Muscle of leg (tissue), 11 donors: Measurements from ENCODE around the gene STRN4. TPM values are rescaled to one million over a fixed set of nuclear protein-coding genes. Genes with fewer than 3 reads are reported as not detected.

Experiments used
- DNase-seq: peaks from one replicate; pipeline ENCODE4 v3.0.0; 2013
- H3K27ac ChIP-seq: one replicate; pipeline ENCODE4 v1.5.1; 2013; ENCODE audit warnings: mild to moderate bottlenecking, low read length, control low read depth
- H3K27me3 ChIP-seq: one replicate; pipeline ENCODE4 v1.6.1; 2013; ENCODE audit warnings: low read length; ENCODE audit not compliant: control insufficient read depth, insufficient read depth
- H3K36me3 ChIP-seq: one replicate; pipeline ENCODE4 v1.6.1; 2013; ENCODE audit warnings: low read length; ENCODE audit not compliant: control insufficient read depth, insufficient read depth
- H3K4me1 ChIP-seq: one replicate; pipeline ENCODE4 v1.6.1; 2013; ENCODE audit warnings: low read length; ENCODE audit not compliant: control insufficient read depth, insufficient read depth
- H3K4me3 ChIP-seq: one replicate; pipeline ENCODE4 v1.5.1; 2013; ENCODE audit warnings: low read length, control low read depth
- H3K9me3 ChIP-seq: replicated peaks from 2 replicates; pipeline ENCODE4 v1.6.1; 2013; ENCODE audit warnings: low read depth, low read length; ENCODE audit not compliant: control insufficient read depth
- WGBS: methylation state at CpG from one replicate; pipeline ENCODE4 v1.1.5; 2013; ENCODE audit warnings: missing lambda C conversion rate; ENCODE audit not compliant: insufficient coverage; 5-methylcytosine and 5-hydroxymethylcytosine counted together
- polyA plus RNA-seq, 8 donors: library from polyadenylated mRNA; unstranded; fragments of 120-200 nt; gene quantifications; one replicate each; pipeline versions ENCODE4 v1.2.1 to v1.2.3, GENCODE V29; 2013; ENCODE audit warnings: inconsistent platforms in 1 of 8, low replicate concordance in 1 of 8; ENCODE audit not compliant: insufficient read length in 8 of 8, insufficient read depth in 1 of 8
- total RNA-seq: library from RNA; stranded (reverse); fragments of 120-200 nt; gene quantifications from one replicate; pipeline ENCODE4 v1.2.4, GENCODE V29; 2013

Gene STRN4
- total and polyA plus RNA-seq, 9 donors = 35.2 to 66.0 (median 55.7) TPM

DNA sequence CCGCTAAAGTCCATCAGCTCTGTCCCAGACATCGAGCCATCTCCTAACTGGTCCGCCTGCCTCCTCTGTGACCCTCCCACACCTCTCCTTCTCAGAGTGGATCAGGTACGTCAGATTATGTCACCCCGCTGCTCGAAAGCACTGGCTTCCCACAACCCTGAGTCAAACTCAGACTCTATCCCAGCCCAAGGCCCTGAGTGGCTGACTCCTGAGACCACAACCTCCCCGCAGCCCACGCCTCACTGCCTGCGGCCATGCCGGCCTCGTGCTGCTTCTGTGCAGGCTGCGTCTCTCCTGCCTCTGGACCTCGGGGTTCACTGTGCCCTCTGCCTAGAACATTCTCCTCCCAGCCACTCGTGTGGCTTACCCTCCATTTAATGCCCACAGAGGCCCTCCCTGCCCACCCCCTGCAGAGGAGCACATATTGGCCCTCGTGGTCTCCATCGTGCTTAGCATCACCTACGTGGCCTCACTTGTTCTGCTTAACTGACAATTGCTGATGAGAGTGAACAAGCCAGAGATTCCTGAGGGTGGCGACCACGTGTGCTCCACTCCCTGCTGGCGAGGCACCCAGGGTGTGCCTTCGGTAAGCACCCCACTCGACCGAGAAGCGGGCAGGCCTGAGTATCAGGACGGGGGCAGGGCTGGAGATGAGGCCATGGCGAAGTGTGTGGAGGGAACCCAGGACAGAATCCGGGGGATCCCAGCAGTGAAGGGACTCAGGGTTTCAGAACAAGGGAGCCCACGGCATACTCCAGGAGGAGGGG, 13.9 kb downstream of the STRN4 start:
- no peak overlapping the region for H3K4me3 ChIP-seq
- DNase-seq = no peak
- peaks cover 36% of the 10 kb centered on the region for H3K4me1 ChIP-seq
- H3K27ac ChIP-seq = no peak overlapping the region
- peaks cover 87% of the 10 kb centered on the region for H3K36me3 ChIP-seq
- no peaks in the 10 kb centered on the region for H3K27me3 ChIP-seq
- 86% methylated on average over 28 of the region's 28 CpGs for WGBS
- H3K9me3 ChIP-seq = no peaks in the 10 kb centered on the region

DNA sequence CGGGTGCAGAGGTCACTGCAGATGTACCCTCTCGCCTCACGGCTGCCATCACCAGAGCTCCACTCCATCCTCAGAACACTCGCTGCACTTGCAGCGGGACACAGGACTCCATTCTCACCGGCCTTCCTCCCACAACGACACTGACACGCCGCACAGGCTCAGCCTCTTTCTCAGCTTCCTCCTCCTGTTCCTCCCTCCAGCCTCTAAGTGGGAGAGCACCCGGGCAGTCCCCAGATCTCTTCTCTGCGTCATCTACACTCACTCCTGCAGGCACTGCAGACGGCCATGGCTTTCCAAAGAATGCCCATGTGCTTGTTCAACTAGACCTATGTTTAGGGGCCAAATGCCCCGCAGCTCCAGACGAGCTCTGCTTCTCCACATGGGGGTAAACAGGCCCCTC, 14.7 kb downstream of the STRN4 start:
- H3K4me1 ChIP-seq = peaks cover 36% of the 10 kb centered on the region
- no peaks in the 10 kb centered on the region for H3K27me3 ChIP-seq
- peaks cover 87% of the 10 kb centered on the region for H3K36me3 ChIP-seq
- H3K9me3 ChIP-seq = no peaks in the 10 kb centered on the region
- 77% methylated on average over 14 of the region's 14 CpGs for WGBS
- no peak overlapping the region for H3K4me3 ChIP-seq
- no peak overlapping the region for H3K27ac ChIP-seq
- no peak for DNase-seq

DNA sequence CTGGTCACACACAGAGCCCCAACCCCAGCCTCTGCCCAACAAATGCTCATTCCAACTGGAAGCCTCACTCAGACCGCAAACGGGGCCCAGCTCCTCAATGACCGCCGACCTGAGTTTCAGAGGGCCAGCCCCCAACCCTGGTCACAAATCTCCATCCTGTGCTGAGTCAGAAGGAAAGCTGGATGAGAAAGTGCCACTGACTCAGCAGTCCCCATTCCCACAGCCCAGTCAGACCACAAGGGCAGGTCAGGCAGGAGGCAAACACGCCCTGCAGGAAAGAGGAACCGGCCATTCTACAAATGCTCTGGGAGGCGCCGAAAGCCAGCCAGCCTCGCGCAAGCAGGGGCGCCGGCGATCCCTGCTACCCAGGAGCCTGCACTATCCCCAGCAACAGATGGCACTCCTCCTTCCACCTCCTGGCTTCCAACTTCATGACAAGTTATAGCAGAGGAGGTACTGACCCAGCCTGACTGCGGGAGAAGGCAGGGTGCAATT, 15.2 kb downstream of the STRN4 start:
- Histone ChIP-seq H3K4me3 (no peak overlapping the region), H3K27me3 (no peaks in the 10 kb centered on the region), H3K9me3 (no peaks in the 10 kb centered on the region), H3K4me1 (peaks cover 34% of the 10 kb centered on the region), H3K36me3 (peaks cover 90% of the 10 kb centered on the region), H3K27ac (no peak overlapping the region)
- 59% methylated on average over 9 of the region's 14 CpGs for WGBS
- DNase-seq = no peak

DNA sequence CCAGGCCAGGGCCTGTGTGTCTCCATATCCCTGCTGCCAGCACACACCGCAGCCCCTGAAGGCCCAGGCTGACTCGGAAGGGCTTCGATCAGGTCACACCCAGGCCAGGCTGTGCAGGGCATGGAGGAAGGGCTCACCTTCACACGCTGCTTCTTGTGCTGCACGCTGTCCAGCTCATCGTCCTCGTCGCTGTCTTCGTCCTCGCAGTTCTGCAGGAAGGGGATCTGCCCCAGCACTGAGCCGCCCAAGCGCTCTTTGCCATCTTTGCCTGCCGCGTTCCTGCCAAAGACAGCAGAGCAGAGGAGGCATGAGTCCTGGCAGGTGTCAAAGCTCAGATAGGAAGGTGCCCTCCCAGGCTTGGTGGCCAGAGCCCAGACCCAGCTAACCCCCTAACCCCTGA, 15.7 kb downstream of the STRN4 start:
- no peak overlapping the region for H3K4me3 ChIP-seq
- DNase-seq = no peak
- peaks cover 95% of the 10 kb centered on the region for H3K36me3 ChIP-seq
- no peaks in the 10 kb centered on the region for H3K27me3 ChIP-seq
- H3K27ac ChIP-seq = no peak overlapping the region
- peaks cover 37% of the 10 kb centered on the region for H3K4me1 ChIP-seq
- no peaks in the 10 kb centered on the region for H3K9me3 ChIP-seq
- 92% methylated on average over 14 of the region's 14 CpGs for WGBS

DNA sequence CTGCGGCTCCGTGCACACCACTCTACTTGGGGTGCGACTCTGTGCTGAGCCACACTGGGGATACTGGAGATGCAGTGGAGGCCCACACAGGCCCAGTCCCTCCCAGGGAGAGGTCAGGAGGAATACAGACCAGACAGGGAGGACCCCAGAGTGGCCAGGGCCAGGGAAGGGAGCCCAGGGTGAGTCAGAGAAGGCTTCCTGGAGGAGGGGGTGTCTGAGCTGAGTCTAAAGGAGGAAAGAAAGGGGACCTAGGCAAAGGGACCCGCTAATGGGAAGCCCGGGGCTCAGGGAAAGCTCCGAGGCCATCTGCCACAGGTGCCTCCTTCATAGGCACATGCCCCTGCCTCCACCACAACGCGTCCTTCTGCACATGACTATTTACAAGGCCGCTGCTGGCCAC, 16.1 kb downstream of the STRN4 start:
- Histone ChIP-seq H3K27me3 (no peaks in the 10 kb centered on the region), H3K9me3 (no peaks in the 10 kb centered on the region), H3K27ac (no peak overlapping the region), H3K4me1 (peaks cover 37% of the 10 kb centered on the region), H3K4me3 (no peak overlapping the region), H3K36me3 (peaks cover 95% of the 10 kb centered on the region)
- DNase-seq = no peak
- 96% methylated on average over 9 of the region's 9 CpGs for WGBS

DNA sequence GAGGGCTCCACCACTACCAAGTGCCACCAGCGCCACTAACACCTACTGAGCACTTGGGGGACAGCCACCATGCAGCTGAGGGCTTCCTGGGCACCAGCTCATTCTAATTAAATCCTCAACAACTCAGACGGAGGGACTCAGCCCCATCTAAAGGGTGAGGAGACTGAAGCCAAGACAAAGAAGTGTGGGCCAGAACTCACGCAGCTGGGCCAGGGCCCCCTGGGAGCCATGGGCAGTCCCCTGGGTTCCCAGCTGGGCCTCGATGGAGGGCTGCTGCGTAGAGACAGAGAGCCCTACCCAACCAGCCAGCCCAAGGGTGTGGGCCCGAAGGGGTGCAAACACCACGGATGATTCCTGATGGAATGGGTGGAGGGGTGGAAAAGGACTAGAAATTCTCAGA, 16.6 kb downstream of the STRN4 start:
- Histone ChIP-seq H3K9me3 (no peaks in the 10 kb centered on the region), H3K4me3 (no peak overlapping the region), H3K36me3 (peaks cover 95% of the 10 kb centered on the region), H3K27me3 (no peaks in the 10 kb centered on the region), H3K4me1 (peaks cover 37% of the 10 kb centered on the region), H3K27ac (no peak overlapping the region)
- 57% methylated on average over 3 of the region's 7 CpGs for WGBS
- no peak for DNase-seq

DNA sequence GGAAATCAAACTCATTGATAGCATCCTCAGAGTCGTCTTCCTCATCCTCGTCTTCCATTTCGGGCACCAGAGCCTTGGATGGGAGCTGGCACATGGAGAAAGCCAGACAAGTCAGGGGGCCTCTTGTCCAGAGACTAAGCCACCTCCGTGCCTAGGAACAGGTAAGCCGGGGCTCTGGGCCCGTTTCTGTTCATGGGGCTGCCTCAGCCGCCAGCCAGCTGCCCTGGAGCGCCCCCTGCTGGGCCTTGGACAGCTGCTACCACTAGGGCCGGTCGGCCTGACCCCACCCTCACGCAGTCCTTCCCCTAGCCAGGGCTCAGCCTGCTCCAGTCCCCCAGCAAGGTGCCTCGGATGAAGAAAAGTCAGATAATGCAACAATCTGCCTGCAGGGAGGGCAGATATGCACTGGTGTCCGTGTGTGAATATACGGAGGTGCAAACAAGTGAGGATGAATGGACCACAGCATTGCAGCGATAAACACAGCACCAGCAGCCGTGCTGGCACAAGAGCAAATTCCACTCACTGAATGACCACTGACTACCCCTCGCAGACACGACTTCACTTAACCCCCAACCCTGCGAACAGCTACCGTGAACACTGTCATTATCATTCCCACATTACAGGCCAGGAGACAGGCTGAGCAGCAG, 17.4 kb downstream of the STRN4 start:
- H3K36me3 ChIP-seq = peaks cover 98% of the 10 kb centered on the region
- H3K9me3 ChIP-seq = no peaks in the 10 kb centered on the region
- H3K27ac ChIP-seq = peak overlapping the region; percentile 67
- H3K4me1 ChIP-seq = peaks cover 37% of the 10 kb centered on the region
- H3K27me3 ChIP-seq = no peaks in the 10 kb centered on the region
- DNase-seq = peak; percentile 74
- WGBS = 29% methylated on average over 20 of the region's 20 CpGs
- no peak overlapping the region for H3K4me3 ChIP-seq

DNA sequence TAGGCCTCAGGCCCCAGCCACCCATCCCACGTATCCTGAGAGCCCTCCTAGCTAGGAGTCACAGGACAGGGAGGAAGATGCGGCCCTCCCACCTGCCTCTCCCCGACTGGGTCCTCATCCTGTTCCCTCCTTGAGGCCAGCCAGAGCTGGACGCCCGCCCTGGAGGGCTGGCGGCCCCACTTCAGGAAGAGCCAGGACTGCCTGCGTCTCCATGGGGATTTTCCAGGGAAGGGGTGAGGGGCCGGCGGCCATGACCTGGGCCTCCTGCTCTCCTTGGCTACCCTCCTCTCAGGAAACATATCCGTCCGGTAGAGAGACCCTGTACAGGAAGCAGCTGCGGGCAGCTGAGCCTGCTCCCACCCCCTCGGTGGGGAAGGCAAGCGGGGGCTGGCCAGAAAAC, 18.0 kb downstream of the STRN4 start:
- H3K27me3 ChIP-seq = no peaks in the 10 kb centered on the region
- DNase-seq = peak; percentile 78
- H3K4me3 ChIP-seq = no peak overlapping the region
- H3K9me3 ChIP-seq = no peaks in the 10 kb centered on the region
- H3K36me3 ChIP-seq = peaks cover 98% of the 10 kb centered on the region
- WGBS = 44% methylated on average over 9 of the region's 14 CpGs
- peak overlapping the region; percentile 67 for H3K27ac ChIP-seq
- H3K4me1 ChIP-seq = peaks cover 41% of the 10 kb centered on the region

DNA sequence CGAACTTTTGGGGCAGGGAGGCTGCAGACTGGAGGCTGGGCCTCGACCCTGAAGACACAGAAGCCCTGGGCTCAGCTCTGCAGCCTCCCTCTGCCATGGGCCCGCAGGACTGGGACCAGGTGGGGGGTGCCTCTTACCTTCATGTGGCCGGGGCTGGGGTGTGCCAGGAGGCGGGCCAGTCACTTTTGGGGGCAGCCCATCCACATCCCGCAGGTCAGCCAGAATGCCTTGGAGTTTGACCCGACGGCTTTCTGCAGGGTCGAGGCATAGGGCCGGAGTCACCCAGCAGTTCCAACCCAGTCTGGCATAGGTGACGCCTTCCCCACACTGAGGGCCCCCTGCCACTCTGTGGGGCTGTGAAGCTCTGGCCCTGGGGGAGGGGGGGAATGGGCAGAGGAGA, 18.5 kb downstream of the STRN4 start:
- H3K36me3 ChIP-seq = peaks cover 98% of the 10 kb centered on the region
- H3K4me3 ChIP-seq = no peak overlapping the region
- peaks cover 41% of the 10 kb centered on the region for H3K4me1 ChIP-seq
- no peaks in the 10 kb centered on the region for H3K27me3 ChIP-seq
- peak overlapping the region; percentile 31 for H3K27ac ChIP-seq
- DNase-seq = peak; percentile 1
- no peaks in the 10 kb centered on the region for H3K9me3 ChIP-seq
- 79% methylated on average over 8 of the region's 11 CpGs for WGBS

DNA sequence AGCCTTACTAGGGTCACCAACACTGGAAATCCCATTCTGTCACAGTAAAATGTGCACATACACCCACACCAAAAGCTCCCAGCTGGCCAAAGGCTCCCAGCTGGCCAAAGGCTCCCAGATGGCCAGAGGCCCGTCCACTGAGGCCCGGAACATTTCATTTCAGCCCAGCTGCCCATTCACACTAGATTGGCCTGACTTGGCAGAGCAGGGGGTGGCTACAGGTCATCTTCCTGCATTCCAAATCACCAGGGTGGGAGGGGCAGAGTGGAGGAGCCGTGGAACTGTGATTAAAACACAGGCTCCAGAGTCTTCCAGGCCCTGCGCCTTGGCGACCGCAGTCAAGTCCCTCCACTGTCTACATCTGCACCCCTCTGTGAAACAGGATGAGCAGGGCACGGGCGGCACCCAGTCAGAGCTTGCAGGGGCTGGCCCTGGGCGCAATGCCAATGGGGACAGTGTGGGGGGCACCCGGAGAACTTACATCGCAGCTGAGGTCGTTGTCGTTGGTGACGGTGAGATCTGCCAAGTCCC, 19.2 kb downstream of the STRN4 start:
- peaks cover 98% of the 10 kb centered on the region for H3K36me3 ChIP-seq
- H3K27ac ChIP-seq = no peak overlapping the region
- WGBS = 65% methylated on average over 11 of the region's 14 CpGs
- no peaks in the 10 kb centered on the region for H3K27me3 ChIP-seq
- DNase-seq = peak; percentile 20
- peaks cover 37% of the 10 kb centered on the region for H3K4me1 ChIP-seq
- H3K9me3 ChIP-seq = no peaks in the 10 kb centered on the region
- H3K4me3 ChIP-seq = no peak overlapping the region
